ENCODE data around the gene ZNF385B.

ZNF385B gene

DNA sequence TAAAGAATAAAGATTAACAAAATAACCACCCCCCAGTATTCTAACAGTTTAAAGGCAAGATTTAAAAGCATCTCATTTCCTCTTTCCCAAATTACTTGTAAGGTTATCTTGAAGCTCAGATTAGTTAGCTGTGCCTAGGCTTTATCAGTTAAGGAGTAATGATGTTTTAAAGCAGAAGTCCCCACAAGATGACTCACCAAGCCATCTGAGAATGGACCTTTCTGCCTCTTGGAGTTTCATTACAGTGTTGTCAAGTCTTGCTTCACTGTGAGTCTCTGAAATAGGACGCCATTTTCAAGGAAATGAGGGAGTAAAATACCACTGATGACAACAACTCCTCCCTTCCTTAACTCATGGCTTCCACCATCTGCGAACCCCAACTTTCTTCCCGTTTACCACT, 35.9 kb downstream of the ZNF385B start:
- in situ Hi-C loops (cut with MboI; ENCODE audit: low pct_unique_long_range_greater_than_20kb, low sequenced_read_pairs, unreplicated experiment): loop anchor here (25.0 kb wide), 1 partner anchor 262 kb away; no protein-coding TSS in a partner anchor
- no peak for DNase-seq (ENCODE audit: low spot score)
- TF ChIP-seq CTCF (IDR thresholded peaks at IDR 0.05; ENCODE audit: extremely low read depth, insufficient read depth, missing control alignments): no peak

DNA sequence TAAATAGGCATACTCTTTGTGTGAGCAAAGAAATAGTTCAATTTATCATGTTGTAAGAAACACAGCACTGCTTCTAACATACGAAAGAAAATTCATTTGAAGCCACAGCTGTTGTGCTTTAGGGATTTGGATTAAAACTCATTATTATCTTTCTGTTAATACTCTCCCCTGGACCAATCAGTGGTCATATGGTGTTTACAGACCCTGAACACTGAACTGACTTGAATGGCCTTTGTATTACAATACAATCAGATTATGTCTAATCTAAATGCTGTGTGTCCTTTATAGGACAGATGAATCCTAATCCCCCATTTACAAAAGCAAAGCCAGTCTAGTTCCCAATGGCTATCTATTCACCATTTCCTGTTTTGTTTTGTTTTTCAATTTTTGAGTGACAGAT, 36.5 kb downstream of the ZNF385B start:
- TF ChIP-seq CTCF (IDR thresholded peaks at IDR 0.05; ENCODE audit: extremely low read depth, insufficient read depth, missing control alignments): no peak
- DNase-seq (ENCODE audit: low spot score): no peak
- in situ Hi-C loops (cut with MboI; ENCODE audit: low pct_unique_long_range_greater_than_20kb, low sequenced_read_pairs, unreplicated experiment): loop anchor here (25.0 kb wide), 1 partner anchor 262 kb away; no protein-coding TSS in a partner anchor

- no peak for TF ChIP-seq CTCF (IDR thresholded peaks at IDR 0.05; ENCODE audit: extremely low read depth, insufficient read depth, missing control alignments)
- in situ Hi-C loops (cut with MboI; ENCODE audit: low pct_unique_long_range_greater_than_20kb, low sequenced_read_pairs, unreplicated experiment): no loop called here
- no peak for DNase-seq (ENCODE audit: low spot score)
These were observed 38.9 kb downstream of the ZNF385B start for GRCh38 chr2:179822540-179822939.

DNA sequence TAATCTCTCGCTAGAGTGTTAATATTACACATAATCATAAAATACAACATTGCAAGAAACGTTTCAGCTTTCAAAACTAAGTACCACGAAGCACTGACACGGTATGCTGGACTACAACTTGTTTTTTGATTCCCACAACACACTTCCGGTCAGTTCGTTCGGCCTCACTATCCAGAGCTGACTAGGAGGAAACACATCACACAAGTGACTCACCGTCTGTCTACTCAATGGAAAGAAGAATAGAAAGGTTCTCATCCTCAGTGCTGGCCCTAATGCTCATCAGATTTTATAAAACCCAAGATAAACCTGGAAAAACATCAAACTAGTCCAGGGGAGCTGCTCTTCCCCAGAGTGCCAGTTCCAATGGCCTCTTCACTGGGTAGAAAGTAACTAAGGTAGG, 42.9 kb downstream of the ZNF385B start:
- DNase-seq (ENCODE audit: low spot score): no peak
- in situ Hi-C loops (cut with MboI; ENCODE audit: low pct_unique_long_range_greater_than_20kb, low sequenced_read_pairs, unreplicated experiment): no loop called here
- TF ChIP-seq CTCF (IDR thresholded peaks at IDR 0.05; ENCODE audit: extremely low read depth, insufficient read depth, missing control alignments): no peak

DNA sequence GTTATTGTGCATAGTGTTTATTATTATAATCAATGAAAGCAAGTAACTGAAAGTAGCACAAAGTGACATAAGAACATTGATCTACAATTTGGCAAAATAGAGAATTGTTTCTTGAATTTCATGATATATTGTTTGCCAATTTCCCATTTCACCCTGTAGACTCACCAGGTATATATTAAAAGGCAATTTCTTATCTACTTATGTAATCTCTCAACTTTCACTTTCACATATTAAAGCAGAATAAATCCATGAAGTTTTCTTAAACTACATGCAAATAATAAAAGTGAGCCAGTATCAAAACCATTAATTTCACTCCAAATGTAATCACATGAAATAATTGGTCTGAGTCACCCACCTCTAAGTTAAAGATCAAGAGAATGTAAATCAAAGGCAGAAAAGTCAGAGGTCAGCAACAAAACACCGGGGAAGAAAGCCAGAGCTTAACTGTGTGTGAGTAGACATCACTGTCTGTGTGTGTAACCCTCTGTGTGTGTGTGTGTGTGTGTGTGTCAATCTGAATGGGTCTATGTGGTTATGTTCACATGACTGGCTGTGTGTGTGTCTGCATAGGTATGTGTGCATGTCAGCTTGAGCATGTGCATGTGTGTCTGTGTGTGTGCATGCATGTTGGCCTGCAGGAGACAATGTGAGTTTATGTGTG, 44.1 kb downstream of the ZNF385B start:
- DNase-seq (ENCODE audit: low spot score): no peak
- TF ChIP-seq CTCF (IDR thresholded peaks at IDR 0.05; ENCODE audit: extremely low read depth, insufficient read depth, missing control alignments): no peak
- in situ Hi-C loops (cut with MboI; ENCODE audit: low pct_unique_long_range_greater_than_20kb, low sequenced_read_pairs, unreplicated experiment): no loop called here

DNA sequence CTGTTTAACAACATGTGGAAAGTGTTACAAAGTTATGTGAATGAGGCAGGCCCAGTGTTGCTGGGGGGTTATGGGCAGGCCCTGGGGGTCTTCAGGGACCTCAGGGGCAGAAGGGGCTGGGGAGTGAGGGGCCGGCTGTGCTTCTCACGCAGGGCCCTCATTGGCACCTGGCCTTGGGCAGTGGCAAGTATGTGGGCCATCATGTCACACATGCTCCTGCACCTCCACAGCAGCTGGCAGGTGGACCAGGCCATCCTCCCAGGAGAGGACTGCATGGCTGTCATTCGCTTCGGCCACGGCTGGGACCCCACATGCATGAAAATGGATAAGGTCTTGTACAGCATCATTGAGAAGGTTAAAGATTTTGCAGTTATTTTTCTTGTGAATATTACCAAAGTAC, 47.4 kb downstream of the ZNF385B start:
- no peak for DNase-seq (ENCODE audit: low spot score)
- no peak for TF ChIP-seq CTCF (IDR thresholded peaks at IDR 0.05; ENCODE audit: extremely low read depth, insufficient read depth, missing control alignments)
- in situ Hi-C loops (cut with MboI; ENCODE audit: low pct_unique_long_range_greater_than_20kb, low sequenced_read_pairs, unreplicated experiment): no loop called here
